Glomerular endothelial cell (primary cell): ENCODE measurements around the gene TES. TPM values are rescaled to one million over a fixed set of nuclear protein-coding genes. Genes with fewer than 3 reads are reported as not detected.
"Not testable (repeated sequence)": the region's sequence is repeated elsewhere in the genome, so short reads cannot be mapped to it uniquely, and the experiment has no call there.

ENCODE experiments used
- DNase-seq: peaks from one replicate; pipeline ENCODE4 v3.0.0-alpha.2; 2011; ENCODE audit warnings: low read depth, low spot score; ENCODE audit errors: extremely low read depth
- total RNA-seq: library from RNA; depleted of rRNA; stranded (reverse); fragments of >200 nt; gene quantifications from 2 replicates; pipeline ENCODE4 v1.2.3, GENCODE V29; 2015

TES gene
- total RNA-seq, 1 donor from 2014 or later = 73.9 TPM

DNA sequence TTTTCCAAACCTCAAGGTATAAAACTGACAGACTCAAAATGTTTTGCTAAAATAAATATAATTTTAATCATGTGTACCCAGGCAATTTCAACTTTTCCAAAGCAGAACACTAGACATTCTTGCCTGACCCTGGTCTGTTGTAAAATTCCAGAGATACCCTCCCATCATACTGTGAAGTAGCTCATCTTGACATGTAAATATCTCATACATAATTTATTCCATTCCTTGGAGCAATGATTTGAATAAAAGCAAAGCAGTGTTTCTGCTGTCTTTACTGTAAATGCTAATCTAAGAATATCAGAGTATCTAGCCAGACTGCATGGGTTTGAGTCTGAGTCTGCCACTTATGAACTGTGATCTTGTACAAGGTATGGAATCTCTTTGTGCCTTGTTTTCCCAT lies 68.9 kb downstream of the TES start:
- DNase-seq = no peak

DNA sequence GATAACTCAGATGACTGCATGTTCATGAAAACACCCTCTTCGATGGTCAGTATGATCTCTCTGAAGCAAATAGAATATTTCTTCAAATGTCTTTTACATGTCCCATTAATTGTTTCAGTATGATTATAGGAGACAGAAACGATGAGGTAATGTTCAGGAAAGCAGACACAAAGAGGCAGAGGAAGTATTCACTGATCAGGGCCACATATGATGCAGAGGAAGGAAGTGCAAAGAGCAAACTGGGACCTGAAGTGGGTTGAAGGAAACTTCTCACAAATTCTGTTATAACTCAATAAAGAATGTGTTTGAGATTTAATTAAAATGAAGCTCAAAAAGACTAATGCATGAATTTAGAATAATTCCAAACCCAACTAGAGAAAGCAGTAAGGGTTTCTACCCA lies 70.5 kb downstream of the TES start:
- DNase-seq = no peak

DNA sequence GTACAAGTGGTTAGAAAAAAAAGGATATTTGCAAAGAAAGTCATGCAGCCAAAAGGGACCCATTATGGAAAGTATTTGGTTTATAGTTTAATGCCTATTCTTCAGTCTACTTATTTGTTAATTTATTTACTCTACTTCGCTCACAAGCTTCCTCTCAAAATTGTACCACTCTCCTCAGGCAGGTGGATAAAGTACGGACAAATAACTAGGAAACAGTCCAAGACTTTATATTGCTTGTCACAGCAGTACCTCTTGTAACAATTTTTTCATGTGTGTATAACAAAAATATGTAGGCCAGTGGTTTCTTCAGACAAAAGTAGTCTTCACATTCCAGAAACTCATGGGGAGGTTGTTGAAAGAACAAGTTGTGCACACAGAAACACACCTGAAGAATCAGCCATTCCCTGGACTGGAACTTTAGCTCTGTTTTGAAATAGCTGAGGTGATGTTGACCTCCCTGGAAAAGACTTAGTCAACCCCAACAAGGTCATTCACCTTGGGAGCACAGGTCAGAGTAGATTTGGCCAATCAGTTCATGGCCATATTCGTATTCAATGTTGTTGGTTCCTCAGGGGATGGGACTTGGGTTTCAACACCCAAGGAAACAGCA lies 73.4 kb downstream of the TES start:
- DNase-seq = no peak

DNA sequence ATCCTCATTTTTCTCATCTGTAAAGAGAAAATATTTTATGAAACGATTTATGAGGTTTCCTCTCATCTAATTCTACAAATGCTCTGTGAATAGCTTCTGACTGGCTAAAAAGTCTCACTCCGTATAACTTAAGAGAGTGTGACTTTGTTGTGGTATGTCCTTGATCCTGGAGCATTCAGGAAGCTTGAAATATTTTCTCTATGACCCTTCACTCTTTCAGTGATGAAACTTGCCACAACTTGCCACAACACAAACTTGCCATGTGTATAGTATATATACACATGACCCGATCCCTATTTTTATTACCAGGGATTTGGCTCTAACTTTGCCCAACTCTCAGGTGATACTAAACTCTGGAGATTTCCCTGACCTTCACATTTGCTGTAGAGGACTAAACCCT lies 74.1 kb downstream of the TES start:
- DNase-seq = no peak

- no peak for DNase-seq
These were observed 74.9 kb downstream of the TES start for GRCh38 chr7:116285252-116285651.

DNA sequence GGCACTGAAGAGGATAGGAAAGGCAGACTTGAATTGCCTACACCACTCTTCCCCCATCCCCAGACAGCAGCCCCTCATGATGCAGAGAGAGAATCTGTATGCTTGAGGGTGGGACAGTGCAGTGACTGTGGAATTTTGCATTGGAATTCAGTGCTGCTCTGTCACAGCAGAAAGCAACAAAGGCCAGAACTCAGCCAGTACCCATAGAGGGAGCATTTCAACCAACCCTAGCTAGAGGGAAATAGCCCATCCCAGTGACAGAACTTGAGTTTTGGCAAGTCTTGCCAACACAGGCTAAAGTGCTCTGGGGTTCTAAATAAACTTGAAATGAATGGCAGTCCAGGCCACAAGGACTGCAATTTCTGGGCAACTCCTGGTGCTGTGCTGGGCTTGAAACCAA lies 80.4 kb downstream of the TES start:
- DNase-seq = no peak

DNA sequence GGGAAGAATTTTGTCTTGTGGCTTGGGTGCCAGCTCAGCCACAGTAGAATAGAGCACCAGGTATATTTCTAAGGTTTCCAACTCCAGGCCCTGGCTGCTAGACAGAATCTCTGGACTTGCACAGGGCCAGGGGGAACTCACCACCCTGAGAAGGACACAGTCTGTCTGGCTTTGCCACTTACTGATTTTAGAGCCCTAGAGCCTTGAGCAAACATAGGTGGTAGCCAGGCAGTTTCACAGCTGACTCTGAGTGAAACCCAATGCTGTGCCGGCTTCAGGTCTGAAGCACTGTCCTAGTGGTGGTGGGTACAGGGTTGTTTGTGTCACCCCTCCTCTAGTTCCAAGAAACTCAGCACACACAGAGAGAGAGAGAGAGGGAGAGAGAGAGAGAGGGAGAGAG lies 81.6 kb downstream of the TES start:
- no peak for DNase-seq

DNA sequence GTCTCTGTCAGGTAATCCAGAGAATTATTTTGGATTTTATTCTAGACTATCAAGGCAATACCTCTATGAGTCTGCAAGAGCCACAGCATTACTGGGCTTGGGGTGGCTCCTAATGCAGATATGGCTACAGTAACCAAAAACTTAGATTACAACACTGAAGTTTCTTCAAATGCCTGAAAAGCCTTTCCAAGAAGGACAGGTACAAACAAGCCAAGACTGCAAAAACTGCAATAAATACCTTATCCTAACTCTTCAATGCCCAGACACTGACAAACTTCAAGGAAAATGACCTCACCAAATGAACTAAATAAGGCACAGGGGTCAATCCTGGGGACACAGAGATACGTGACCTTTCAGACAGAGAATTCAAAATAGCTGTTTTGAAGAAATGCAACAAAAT lies 82.0 kb downstream of the TES start:
- DNase-seq = no peak

DNA sequence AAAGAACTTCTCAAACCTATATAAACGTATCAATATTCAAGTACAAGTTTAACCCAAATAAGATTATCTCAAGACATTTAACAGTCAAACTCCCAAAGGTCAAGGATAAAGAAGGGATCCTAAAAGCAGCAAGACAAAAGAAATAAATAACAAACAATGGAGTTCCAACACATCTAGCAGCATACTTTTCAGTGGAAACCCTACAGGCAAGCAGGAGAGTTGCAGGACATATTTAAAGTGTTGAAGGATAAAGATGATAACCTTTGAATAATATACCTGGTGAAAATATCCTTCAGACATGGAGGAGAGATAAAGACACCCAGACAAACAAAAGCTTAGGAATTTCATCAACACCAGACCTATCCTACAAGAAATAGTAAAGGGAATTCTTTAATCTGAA lies 82.8 kb downstream of the TES start:
- DNase-seq = no peak

DNA sequence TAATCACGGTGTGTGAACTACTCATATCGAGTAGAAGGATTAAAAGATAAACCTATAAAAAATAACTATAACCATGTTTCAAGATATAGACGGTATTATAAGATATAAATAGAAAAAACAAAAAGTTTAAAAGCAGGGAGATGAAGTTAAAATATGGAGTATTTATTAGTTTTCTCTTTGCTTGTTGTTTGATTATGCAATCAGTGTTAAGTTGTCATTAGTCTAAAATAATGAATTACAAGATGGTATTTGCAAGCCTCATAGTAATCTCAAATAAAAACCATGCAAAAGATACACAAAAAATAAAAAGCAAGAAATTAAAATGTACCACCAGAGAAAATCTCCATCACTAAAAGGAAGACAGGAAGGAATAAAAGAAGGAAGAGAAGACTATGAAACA lies 83.3 kb downstream of the TES start:
- no peak for DNase-seq

GRCh38 chr7:116295903-116296302 lies 85.6 kb downstream of the TES start:
- not testable (repeated sequence) for DNase-seq

- no peak for DNase-seq
These were observed 87.7 kb downstream of the TES start for GRCh38 chr7:116298055-116298454.

DNA sequence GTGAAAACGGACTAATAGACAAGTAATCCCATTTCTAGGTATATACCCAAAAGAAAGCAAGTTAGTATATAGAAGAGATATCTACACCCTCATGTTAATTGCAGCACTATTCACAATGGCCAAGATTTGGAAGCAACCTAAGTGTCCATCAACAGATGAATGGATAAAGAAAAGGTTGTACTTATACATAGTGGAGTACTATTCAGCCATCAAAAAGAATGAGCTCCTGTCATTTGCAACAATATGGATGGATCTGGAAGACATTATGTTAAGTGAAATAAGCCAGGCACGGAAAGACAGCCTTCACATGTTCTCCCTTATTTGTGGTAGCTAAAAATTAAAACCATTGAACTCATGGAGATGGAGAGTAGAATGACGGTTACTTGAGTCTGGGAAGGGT lies 88.2 kb downstream of the TES start:
- DNase-seq = no peak

- no peak for DNase-seq
These were observed 95.4 kb downstream of the TES start for GRCh38 chr7:116305485-116306408.

GRCh38 chr7:116306409-116307048 lies 96.2 kb downstream of the TES start:
- no peak for DNase-seq

GRCh38 chr7:116307253-116307652 lies 96.9 kb downstream of the TES start:
- DNase-seq = no peak

Other genes with a start within 250 kb of the TES start
- 9.7 and 13.6 TPM in 2 replicates for gene TFEC, start 179.8 kb upstream of the TES start, total RNA-seq